Prostate gland (tissue), 2 donors: Measurements from ENCODE around the gene SERPINH1. TPM values are rescaled to one million over a fixed set of nuclear protein-coding genes. Genes with fewer than 3 reads are reported as not detected.

ENCODE experiments used
- DNase-seq: peaks from one replicate; pipeline ENCODE4 v3.0.0-alpha.2; 2019; ENCODE audit warnings: low spot score
- H3K27ac ChIP-seq, 2 donors: fragments of 200-600 bp; sonication (generic); 2 replicates each; pipeline ENCODE4 v1.5.1; 2017 to 2019
- H3K27me3 ChIP-seq: fragments of 200-600 bp; sonication (generic); replicated peaks from 2 replicates; pipeline ENCODE4 v1.5.1; 2019; ENCODE audit not compliant: insufficient read depth
- H3K36me3 ChIP-seq, 2 donors: fragments of 200-600 bp; sonication (generic); 1 replicate in 1 of 2; 2 replicates in 1 of 2; pipeline versions ENCODE4 v1.5.1 to v1.8.1; 2017 to 2019
- H3K4me1 ChIP-seq: fragments of 200-600 bp; sonication (generic); replicated peaks from 2 replicates; pipeline ENCODE4 v1.5.1; 2019
- H3K4me3 ChIP-seq, 2 donors: fragments of 200-600 bp; sonication (generic); 2 replicates each; pipeline ENCODE4 v1.5.1; 2017 to 2019
- H3K9me3 ChIP-seq: fragments of 200-600 bp; sonication (generic); 2 replicates; pipeline ENCODE4 v1.5.1; 2017
- CTCF ChIP-seq, 4 experiments: fragments of 200-600 bp in 2 of 4; fragments of 450-650 bp in 2 of 4; sonication (generic) in 2 of 4; IDR thresholded peaks; 1 replicate in 3 of 4; 2 replicates in 1 of 4; pipeline ENCODE4 v1.5.1; 2016 to 2019; ENCODE audit warnings: antibody characterized with exemption in 4 of 4, mild to moderate bottlenecking in 2 of 4, moderate library complexity in 2 of 4
- POLR2A ChIP-seq: fragments of 450-650 bp; IDR thresholded peaks from one replicate; pipeline ENCODE4 v1.6.1; 2016; ENCODE audit warnings: antibody characterized with exemption, mild to moderate bottlenecking
- POLR2AphosphoS5 ChIP-seq: sonication (generic); formaldehyde crosslinking; IDR thresholded peaks from one replicate; pipeline ENCODE4 v1.6.1; 2017; ENCODE audit warnings: antibody characterized with exemption
- WGBS: methylation state at CpG from one replicate; pipeline ENCODE4 v1.1.5; 2018; 5-methylcytosine and 5-hydroxymethylcytosine counted together
- intact Hi-C: fragments of 100-400 bp; cut with DNase I; formaldehyde crosslinking; loops from one replicate; pipeline ENCODE4 v1.14.2; 2022
- total RNA-seq, 2 donors: library from RNA; depleted of rRNA; stranded (reverse); fragments of >200 nt; gene quantifications; one replicate each; pipeline ENCODE4 v1.1.0, GENCODE V29; 2016

The SERPINH1 gene
- total RNA-seq, 2 donors from 2014 or later = 123 to 189 TPM

DNA sequence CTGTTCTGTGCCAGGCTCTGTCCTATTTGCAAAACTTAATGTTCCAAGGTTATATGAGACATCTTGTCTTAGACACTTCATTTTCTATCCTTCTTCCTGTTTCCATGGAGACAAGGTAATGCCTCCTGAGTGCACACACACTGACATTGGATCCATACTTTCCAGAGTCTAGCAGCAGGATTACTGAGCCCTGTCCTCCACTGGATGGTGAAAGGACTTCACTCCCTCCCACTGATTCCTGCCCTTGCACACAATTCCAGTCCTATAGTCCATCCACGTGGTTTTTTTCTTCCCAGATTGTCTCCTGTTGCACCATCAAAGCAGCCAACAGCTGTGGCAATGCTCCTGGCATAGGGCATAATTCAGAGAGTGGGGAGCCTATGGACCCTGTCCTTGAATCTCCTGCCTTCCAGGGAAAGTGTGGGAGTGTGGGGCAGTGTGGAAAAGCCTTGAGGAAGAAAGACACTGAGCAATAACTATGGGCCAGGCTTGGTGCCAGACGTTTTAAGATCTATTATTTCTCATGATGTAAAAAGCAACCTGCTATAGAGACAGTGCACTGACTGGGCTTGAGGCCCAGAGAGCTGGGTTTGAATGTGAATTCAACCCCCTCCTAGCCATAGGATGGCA lies 31.3 kb downstream of the SERPINH1 start:
- no peak for DNase-seq
- H3K27me3 ChIP-seq = no peaks in the 10 kb centered on the region
- intact Hi-C loops = no loop called here
- WGBS = 30% methylated on average over 2 of the region's 2 CpGs
- no peaks in the 10 kb centered on the region for H3K4me1 ChIP-seq
- H3K27ac ChIP-seq = no peak overlapping the region
- no peak overlapping the region for H3K4me3 ChIP-seq
- no peaks in the 10 kb centered on the region for H3K36me3 ChIP-seq
- H3K9me3 ChIP-seq = no peaks in the 10 kb centered on the region
- TF ChIP-seq CTCF (IDR thresholded peaks at IDR 0.05) (no peak), POLR2AphosphoS5 (no peak), POLR2A (no peak)

DNA sequence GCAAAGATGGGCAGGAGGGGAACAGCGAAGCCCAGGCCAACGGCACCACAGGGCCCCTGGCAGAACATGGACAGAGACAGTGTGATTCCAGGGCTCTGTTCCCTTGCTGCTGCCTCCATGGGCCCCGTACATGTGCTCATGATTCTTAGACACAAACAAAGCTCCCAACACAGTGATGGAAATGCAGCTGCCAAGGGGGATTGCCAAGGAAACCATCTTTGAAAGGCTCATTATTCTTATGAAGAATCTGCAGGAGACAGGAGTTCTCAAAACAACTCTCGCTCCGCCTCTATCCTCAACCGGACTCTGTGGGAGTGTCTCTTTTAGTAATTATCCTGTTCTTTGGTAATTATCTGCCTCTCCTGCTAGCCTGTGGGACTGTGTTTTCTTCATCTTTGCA lies 32.2 kb downstream of the SERPINH1 start:
- TF ChIP-seq CTCF (IDR thresholded peaks at IDR 0.05) = no peak
- no peak for TF ChIP-seq POLR2AphosphoS5
- TF ChIP-seq POLR2A = no peak
- H3K4me1 ChIP-seq = no peaks in the 10 kb centered on the region
- no peaks in the 10 kb centered on the region for H3K27me3 ChIP-seq
- no peak overlapping the region for H3K4me3 ChIP-seq
- intact Hi-C loops = no loop called here
- H3K9me3 ChIP-seq = no peaks in the 10 kb centered on the region
- DNase-seq = no peak
- H3K36me3 ChIP-seq = no peaks in the 10 kb centered on the region
- H3K27ac ChIP-seq = no peak overlapping the region
- 80% methylated on average over 6 of the region's 6 CpGs for WGBS

GRCh38 chr11:75595429-75595828 lies 33.4 kb downstream of the SERPINH1 start:
- no peak overlapping the region for H3K4me3 ChIP-seq
- TF ChIP-seq CTCF (IDR thresholded peaks at IDR 0.05) = no peak
- no peak for TF ChIP-seq POLR2A
- no peak for TF ChIP-seq POLR2AphosphoS5
- intact Hi-C loops = no loop called here
- no peaks in the 10 kb centered on the region for H3K27me3 ChIP-seq
- no peaks in the 10 kb centered on the region for H3K36me3 ChIP-seq
- 88% methylated on average over 2 of the region's 2 CpGs for WGBS
- DNase-seq = no peak
- H3K27ac ChIP-seq = no peak overlapping the region
- H3K4me1 ChIP-seq = no peaks in the 10 kb centered on the region
- H3K9me3 ChIP-seq = no peaks in the 10 kb centered on the region

DNA sequence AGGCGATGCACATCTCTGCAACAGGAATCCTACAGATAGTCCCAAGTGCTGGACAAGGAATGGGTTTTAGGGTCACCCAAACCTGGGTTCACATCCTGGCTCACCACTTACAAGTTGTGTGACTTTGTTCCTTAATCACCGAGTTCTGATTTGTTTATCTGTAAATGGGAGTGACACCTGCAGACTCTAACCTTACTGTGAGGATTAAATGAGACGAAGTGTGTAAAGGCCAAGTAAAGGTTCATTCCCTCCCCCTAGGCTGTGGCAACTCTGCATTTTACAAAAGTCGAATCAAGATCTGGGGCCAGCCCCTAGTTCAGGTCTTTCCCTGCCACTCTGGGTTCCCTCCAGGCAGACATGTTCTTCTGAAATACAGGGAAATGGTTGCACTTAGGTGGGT lies 34.9 kb downstream of the SERPINH1 start:
- H3K36me3 ChIP-seq = no peaks in the 10 kb centered on the region
- 73% methylated on average over 4 of the region's 4 CpGs for WGBS
- H3K4me3 ChIP-seq = no peak overlapping the region
- no peak for DNase-seq
- no peaks in the 10 kb centered on the region for H3K27me3 ChIP-seq
- no peak overlapping the region for H3K27ac ChIP-seq
- no peaks in the 10 kb centered on the region for H3K9me3 ChIP-seq
- TF ChIP-seq CTCF (IDR thresholded peaks at IDR 0.05) = no peak
- H3K4me1 ChIP-seq = no peaks in the 10 kb centered on the region
- intact Hi-C loops = no loop called here

GRCh38 chr11:75597636-75598035 lies 35.6 kb downstream of the SERPINH1 start:
- no peaks in the 10 kb centered on the region for H3K27me3 ChIP-seq
- no peak overlapping the region for H3K4me3 ChIP-seq
- no peak overlapping the region for H3K27ac ChIP-seq
- DNase-seq = no peak
- H3K9me3 ChIP-seq = no peaks in the 10 kb centered on the region
- intact Hi-C loops = no loop called here
- TF ChIP-seq CTCF (IDR thresholded peaks at IDR 0.05) (peak in 3 of 4 experiments; percentile 19 to 23 (median 21)), POLR2A (no peak)
- no peaks in the 10 kb centered on the region for H3K36me3 ChIP-seq
- 76% methylated on average over 4 of the region's 4 CpGs for WGBS
- no peaks in the 10 kb centered on the region for H3K4me1 ChIP-seq
